ENCODE measurements around the gene ZNF675.
"Not testable (repeated sequence)": the region's sequence is repeated elsewhere in the genome, so short reads cannot be mapped to it uniquely, and the experiment has no call there.

Gene ZNF675

GRCh38 chr19:23686621-23687423 is at the start of gene ZNF675:
Gene ZNF675 (minus strand): TSS chr19:23687212. CDS start chr19:23687033, 179 bp downstream.
- DNase-seq: peak; percentile 98

GRCh38 chr19:23730729-23731465 is 43.9 kb upstream of the ZNF675 start:
- not testable (repeated sequence) for DNase-seq

DNA sequence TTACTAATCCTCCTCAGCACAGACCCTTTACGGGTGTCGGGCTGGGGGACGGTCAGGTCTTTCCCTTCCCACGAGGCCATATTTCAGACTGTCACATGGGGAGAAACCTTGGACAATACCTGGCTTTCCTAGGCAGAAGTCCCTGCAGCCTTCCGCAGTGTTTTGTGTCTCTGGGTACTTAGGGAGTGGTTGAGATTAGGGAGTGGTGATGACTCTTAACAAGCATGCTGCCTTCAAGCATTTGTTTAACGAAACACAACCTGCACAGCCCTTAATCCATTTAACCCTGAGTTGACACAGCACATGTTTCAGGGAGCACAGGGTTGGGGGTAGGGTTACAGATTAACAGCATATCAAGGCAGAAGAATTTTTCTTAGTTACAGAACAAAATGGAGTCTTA is 37.1 kb upstream of the ZNF675 start:
- DNase-seq: peak; percentile 76

GRCh38 chr19:23718802-23719201 is 31.8 kb upstream of the ZNF675 start:
- no peak for DNase-seq

- DNase-seq: no peak
These were observed 29.8 kb upstream of the ZNF675 start for GRCh38 chr19:23716792-23717191.

DNA sequence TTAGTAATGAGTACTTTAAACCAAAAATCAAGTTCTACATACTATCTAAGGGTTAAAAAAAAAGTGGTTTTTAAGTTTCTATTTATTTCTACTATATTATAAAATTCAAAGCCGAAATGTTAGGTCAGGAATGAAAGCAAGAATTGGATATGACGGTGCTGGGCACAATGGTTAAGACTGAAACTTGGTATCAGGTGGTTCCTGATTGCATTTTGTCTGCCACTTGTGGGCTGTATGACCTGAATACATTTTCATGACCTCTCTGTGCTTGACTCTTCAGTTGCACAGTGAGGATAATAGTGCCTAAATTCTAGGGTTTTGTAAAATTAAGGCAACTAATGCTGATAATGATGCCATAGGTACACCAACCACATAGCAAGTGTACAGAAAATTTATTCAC is 22.3 kb upstream of the ZNF675 start:
- DNase-seq: no peak

GRCh38 chr19:23706657-23707056 is 19.6 kb upstream of the ZNF675 start:
- DNase-seq: no peak

- DNase-seq: no peak
These were observed 12.5 kb upstream of the ZNF675 start for GRCh38 chr19:23699521-23699860.

DNA sequence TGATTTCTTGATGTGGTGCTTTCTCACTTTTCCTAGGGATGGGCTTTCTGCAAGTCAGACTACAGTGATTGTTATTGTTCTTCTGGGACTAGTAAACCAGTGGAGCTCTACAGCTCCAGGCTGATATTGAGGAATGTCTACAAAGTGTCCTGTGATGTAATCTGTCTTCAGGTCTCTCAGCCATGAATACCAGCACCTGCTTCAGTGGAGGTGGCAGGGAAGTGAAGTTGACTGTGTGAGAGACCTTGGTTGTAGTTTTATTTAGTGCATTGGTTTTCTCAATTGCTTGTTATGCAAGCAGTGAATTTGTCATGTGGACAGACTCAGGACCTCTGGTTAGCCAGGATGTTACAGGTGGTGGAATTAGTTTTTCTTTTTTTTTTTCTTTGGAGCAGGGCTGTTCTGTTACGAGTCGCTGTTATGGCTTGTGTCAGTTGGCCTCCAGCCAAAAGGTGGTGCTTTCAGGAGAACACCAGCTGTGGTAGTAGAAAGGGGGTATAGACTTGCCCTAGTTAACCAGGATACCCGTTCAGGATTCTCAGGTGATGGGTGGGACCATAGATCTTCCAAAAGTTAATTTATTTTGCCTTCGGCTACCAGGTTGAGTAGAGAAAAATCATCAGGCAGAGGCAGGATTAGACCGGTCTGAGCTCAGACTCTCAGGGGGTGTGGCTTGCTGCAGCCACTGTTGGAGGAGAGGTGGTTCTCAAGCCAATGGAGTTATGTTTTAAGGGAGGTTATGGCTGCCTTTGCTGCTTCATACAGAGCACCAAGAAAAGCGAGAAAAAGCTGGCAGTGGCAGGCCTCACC is 11.9 kb upstream of the ZNF675 start:
- DNase-seq: no peak

- not testable (repeated sequence) for DNase-seq
These were observed 5.9 kb upstream of the ZNF675 start for GRCh38 chr19:23692937-23693336.

DNA sequence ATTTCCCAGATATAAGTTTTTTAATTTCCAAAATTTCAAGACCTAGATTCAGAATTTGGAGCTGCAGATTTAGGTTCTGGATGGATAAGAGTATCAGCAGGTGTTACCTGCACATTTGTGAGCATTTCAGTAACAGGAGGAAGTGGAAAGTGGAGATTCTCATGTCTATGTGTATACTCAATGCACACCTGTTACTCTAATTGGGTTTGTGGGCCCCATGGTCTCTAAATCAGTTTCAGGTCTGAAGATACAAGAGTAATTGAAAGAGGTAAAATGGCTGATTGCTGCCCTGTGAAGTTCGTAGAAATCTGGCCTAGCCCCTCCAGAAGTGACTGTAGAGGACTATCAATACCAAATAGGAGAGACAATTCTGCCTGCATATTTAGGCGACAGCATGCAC is 13.9 kb downstream of the ZNF675 start:
- DNase-seq: no peak

DNA sequence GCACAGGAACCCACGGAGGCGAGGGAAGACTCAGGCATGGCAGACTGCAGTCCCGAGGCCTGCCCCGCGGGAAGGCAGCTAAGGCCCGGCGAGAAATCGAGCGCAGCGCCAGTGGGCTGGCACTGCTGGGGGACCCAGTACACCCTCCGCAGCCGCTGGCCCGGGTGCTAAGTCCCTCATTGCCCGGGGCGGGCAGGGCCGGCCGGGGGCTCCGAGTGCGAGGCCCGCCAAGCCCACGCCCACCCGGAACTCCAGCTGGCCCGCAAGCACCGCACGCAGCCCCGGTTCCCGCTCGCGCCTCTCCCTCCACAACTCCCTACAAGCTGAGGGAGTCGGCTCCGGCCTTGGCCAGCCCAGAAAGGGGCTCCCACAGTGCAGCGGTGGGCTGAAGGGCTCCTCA is 18.4 kb downstream of the ZNF675 start:
- DNase-seq: not testable (repeated sequence)

- no peak for DNase-seq
These were observed 21.2 kb downstream of the ZNF675 start for GRCh38 chr19:23665651-23666410.

DNA sequence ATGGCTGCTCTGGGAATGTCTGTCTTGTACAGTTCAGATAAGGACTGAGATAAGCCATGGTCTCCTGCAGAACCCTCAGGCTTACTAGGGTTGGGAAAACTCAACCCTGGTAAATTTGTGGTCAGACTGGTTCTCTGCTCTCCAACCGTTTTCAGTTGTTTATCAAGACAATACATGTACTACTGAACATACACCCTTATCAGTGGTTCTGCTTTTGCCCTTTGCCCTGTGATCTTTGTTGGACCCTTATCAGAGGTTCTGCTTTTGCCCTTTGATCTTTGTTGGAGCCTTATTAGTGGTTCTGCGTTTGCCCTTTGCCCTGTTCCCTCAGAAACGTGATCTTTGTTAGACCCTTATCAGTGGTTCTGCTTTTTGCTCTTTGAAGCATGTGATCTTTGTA is 37.2 kb downstream of the ZNF675 start:
- DNase-seq: peak; percentile 86
